ENCODE results near the gene POFUT2.

GRCh38 chr21:45279446-45280177, 8.1 kb downstream of the POFUT2 start:
- TF ChIP-seq, protein P1, sequence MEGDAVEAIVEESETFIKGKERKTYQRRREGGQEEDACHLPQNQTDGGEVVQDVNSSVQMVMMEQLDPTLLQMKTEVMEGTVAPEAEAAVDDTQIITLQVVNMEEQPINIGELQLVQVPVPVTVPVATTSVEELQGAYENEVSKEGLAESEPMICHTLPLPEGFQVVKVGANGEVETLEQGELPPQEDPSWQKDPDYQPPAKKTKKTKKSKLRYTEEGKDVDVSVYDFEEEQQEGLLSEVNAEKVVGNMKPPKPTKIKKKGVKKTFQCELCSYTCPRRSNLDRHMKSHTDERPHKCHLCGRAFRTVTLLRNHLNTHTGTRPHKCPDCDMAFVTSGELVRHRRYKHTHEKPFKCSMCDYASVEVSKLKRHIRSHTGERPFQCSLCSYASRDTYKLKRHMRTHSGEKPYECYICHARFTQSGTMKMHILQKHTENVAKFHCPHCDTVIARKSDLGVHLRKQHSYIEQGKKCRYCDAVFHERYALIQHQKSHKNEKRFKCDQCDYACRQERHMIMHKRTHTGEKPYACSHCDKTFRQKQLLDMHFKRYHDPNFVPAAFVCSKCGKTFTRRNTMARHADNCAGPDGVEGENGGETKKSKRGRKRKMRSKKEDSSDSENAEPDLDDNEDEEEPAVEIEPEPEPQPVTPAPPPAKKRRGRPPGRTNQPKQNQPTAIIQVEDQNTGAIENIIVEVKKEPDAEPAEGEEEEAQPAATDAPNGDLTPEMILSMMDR (IDR thresholded peaks at IDR 0.05 in 4 of 5, conservative IDR thresholded peaks at IDR 0.05 in 1 of 5): no peak
- no peak for TF ChIP-seq POLR2A (IDR thresholded peaks at IDR 0.05)

All from gastrocnemius medialis (tissue), 4 donors.